Measurements from ENCODE around the gene OR1I1. TPM values are rescaled to one million over a fixed set of nuclear protein-coding genes. Genes with fewer than 3 reads are reported as not detected.
A peak's percentile ranks its signal among the peaks of the same experiment; 100 is the strongest.

OR1I1 gene
- total RNA-seq, 4 donors from 2014 or later, result not detected

DNA sequence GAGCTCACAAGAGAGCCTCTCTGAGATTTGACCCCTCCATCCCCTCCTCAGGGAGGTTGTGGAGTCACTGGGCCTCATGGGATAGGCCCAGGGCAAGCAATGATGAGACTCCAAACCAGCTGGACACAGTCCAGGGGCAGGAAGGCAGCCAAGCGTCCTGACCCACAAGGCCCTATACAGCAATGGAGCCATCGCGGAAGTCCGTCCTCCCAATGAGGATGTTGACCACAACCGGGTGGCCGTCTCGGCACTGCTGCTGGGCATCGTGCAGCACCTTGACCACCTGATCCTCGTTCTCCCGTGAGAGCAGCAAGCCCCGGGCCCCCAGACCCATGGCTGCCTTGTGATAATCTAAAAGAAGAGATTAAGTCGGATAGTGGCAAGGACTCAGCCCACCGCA lies 33.1 kb downstream of the OR1I1 start:
- in situ Hi-C loops (cut with MboI; ENCODE audit: low sequenced_read_pairs in 4 of 4) (no loop called here), intact Hi-C loops (cut with DNase I; ENCODE audit: low total_unique reads) (no loop called here)
- H3K4me3 ChIP-seq, result no peak overlapping the region
- no peaks in the 10 kb centered on the region for H3K4me1 ChIP-seq
- H3K9me3 ChIP-seq, result no peaks in the 10 kb centered on the region
- H3K36me3 ChIP-seq, result peaks cover 0 to 45% of the 10 kb centered on the region in 2 donors
- peak; percentile 30 to 50 for ATAC-seq
- TF ChIP-seq, protein P1, sequence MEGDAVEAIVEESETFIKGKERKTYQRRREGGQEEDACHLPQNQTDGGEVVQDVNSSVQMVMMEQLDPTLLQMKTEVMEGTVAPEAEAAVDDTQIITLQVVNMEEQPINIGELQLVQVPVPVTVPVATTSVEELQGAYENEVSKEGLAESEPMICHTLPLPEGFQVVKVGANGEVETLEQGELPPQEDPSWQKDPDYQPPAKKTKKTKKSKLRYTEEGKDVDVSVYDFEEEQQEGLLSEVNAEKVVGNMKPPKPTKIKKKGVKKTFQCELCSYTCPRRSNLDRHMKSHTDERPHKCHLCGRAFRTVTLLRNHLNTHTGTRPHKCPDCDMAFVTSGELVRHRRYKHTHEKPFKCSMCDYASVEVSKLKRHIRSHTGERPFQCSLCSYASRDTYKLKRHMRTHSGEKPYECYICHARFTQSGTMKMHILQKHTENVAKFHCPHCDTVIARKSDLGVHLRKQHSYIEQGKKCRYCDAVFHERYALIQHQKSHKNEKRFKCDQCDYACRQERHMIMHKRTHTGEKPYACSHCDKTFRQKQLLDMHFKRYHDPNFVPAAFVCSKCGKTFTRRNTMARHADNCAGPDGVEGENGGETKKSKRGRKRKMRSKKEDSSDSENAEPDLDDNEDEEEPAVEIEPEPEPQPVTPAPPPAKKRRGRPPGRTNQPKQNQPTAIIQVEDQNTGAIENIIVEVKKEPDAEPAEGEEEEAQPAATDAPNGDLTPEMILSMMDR (IDR thresholded peaks at IDR 0.05 in 4 of 5, conservative IDR thresholded peaks at IDR 0.05 in 1 of 5), result no peak
- TF ChIP-seq POLR2A (IDR thresholded peaks at IDR 0.05), result no peak
- H3K27me3 ChIP-seq, result no peaks in the 10 kb centered on the region
- H3K27ac ChIP-seq, result peak overlapping the region in 3 of 4 donors; percentile 24 to 59 (median 57)
- peak; percentile 35 to 54 for DNase-seq

DNA sequence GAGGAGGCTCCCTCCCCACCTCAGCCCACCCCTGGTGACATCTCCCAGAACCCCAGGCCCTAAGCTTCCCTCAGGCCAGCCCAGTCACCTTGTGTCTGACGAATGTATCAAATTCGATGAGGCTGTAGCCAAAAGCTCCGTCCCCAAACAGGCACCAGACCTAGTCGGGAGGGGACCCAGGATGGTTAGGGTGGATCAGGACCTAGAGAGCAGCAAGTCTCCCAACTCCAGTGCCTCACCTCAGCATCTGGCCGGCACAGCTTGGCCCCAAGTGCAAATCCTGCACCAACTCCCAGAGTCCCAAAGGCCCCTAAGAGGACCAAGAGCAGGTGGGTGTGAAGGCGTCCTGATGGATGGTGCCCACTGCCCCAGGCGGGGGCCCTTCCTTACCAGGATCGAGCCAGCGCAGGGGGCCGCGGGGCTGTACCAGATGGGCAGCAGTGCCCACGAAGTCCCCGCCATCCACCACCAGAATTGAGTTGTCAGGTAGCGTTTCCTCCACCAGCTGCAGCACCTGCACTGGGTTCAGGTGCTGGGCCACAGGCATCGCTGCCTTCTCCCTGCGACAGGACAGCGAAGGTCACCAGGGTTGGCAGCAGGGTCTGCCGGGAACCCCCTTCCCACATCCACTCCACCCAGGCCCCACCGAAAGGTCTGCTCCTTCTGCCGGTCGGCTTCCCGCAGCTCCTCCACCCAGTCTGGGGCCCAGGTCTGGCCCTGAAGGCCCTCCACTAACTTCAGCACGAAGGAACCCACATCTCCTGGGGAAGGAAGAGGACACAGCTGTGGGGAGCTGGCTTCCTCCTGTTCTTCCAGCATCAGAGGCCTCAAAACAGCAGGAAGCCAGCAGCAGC lies 34.0 kb downstream of the OR1I1 start:
- DNase-seq (no peak), ATAC-seq (no peak)
- no peak overlapping the region for H3K4me3 ChIP-seq
- TF ChIP-seq, protein P1 (IDR thresholded peaks at IDR 0.05 in 4 of 5, conservative IDR thresholded peaks at IDR 0.05 in 1 of 5), result no peak
- TF ChIP-seq POLR2A (IDR thresholded peaks at IDR 0.05), result no peak
- intact Hi-C loops (cut with DNase I; ENCODE audit: low total_unique reads) (no loop called here), in situ Hi-C loops (cut with MboI; ENCODE audit: low sequenced_read_pairs in 4 of 4) (no loop called here)
- no peaks in the 10 kb centered on the region for H3K9me3 ChIP-seq
- H3K27me3 ChIP-seq, result no peaks in the 10 kb centered on the region
- peaks cover 0 to 54% of the 10 kb centered on the region in 2 donors for H3K36me3 ChIP-seq
- H3K4me1 ChIP-seq, result no peaks in the 10 kb centered on the region
- peak overlapping the region in 3 of 4 donors; percentile 24 to 59 (median 57) for H3K27ac ChIP-seq

- H3K27ac ChIP-seq, result no peak overlapping the region
- DNase-seq (no peak), ATAC-seq (no peak)
- H3K4me3 ChIP-seq, result no peak overlapping the region
- H3K4me1 ChIP-seq, result no peaks in the 10 kb centered on the region
- peaks cover 0 to 55% of the 10 kb centered on the region in 2 donors for H3K36me3 ChIP-seq
- no peak for TF ChIP-seq POLR2A (IDR thresholded peaks at IDR 0.05)
- TF ChIP-seq, protein P1 (IDR thresholded peaks at IDR 0.05 in 4 of 5, conservative IDR thresholded peaks at IDR 0.05 in 1 of 5), result no peak
- intact Hi-C loops (cut with DNase I; ENCODE audit: low total_unique reads), result no loop called here
- no peaks in the 10 kb centered on the region for H3K27me3 ChIP-seq
- H3K9me3 ChIP-seq, result no peaks in the 10 kb centered on the region
- in situ Hi-C loops (cut with MboI; ENCODE audit: low sequenced_read_pairs in 4 of 4), result no loop called here
Observed at GRCh38 chr19:15116856-15117255, 34.8 kb downstream of the OR1I1 start.

DNA sequence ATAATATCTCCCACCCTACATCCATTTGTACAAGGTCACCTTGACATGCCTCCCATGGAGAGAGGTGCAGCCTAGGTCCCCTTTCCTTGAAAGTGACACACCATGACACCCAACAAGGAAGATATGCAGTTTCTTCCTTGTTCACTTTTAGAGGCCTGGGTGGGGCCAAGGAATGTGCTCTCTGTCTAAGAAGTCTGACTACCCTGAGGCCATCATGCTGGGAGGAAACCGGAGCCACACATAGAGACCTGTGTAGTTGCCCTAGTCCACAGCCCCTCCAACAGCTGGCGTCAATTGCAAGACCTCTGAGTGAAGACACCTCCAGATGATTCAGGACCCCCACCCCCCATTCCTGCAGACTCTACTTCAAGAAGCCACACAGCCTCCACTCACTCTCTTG lies 36.2 kb downstream of the OR1I1 start:
- intact Hi-C loops (cut with DNase I; ENCODE audit: low total_unique reads) (no loop called here), in situ Hi-C loops (cut with MboI; ENCODE audit: low sequenced_read_pairs in 4 of 4) (no loop called here)
- no peak for DNase-seq
- no peak overlapping the region for H3K27ac ChIP-seq
- H3K4me1 ChIP-seq, result no peaks in the 10 kb centered on the region
- ATAC-seq, result no peak
- peaks cover 0 to 55% of the 10 kb centered on the region in 2 donors for H3K36me3 ChIP-seq
- no peaks in the 10 kb centered on the region for H3K27me3 ChIP-seq
- TF ChIP-seq POLR2A (IDR thresholded peaks at IDR 0.05), result no peak
- TF ChIP-seq, protein P1 (IDR thresholded peaks at IDR 0.05 in 4 of 5, conservative IDR thresholded peaks at IDR 0.05 in 1 of 5), result no peak
- H3K4me3 ChIP-seq, result no peak overlapping the region
- H3K9me3 ChIP-seq, result no peaks in the 10 kb centered on the region

Measured in gastrocnemius medialis (tissue), 4 donors.